ENCODE results near the gene SSR2.

- TF ChIP-seq POLR2A (IDR thresholded peaks at IDR 0.05) (no peak), CTCF (IDR thresholded peaks at IDR 0.05) (no peak)
Measured at GRCh38 chr1:155966750-155967149, 54.0 kb downstream of the SSR2 start.

Data from prostate gland (tissue), 2 donors.